ENCODE results near the gene KRT81. TPM values are rescaled to one million over a fixed set of nuclear protein-coding genes. Genes with fewer than 3 reads are reported as not detected.

The KRT81 gene
- total RNA-seq, 1 experiment from 2014 or later: 0.90 TPM

DNA sequence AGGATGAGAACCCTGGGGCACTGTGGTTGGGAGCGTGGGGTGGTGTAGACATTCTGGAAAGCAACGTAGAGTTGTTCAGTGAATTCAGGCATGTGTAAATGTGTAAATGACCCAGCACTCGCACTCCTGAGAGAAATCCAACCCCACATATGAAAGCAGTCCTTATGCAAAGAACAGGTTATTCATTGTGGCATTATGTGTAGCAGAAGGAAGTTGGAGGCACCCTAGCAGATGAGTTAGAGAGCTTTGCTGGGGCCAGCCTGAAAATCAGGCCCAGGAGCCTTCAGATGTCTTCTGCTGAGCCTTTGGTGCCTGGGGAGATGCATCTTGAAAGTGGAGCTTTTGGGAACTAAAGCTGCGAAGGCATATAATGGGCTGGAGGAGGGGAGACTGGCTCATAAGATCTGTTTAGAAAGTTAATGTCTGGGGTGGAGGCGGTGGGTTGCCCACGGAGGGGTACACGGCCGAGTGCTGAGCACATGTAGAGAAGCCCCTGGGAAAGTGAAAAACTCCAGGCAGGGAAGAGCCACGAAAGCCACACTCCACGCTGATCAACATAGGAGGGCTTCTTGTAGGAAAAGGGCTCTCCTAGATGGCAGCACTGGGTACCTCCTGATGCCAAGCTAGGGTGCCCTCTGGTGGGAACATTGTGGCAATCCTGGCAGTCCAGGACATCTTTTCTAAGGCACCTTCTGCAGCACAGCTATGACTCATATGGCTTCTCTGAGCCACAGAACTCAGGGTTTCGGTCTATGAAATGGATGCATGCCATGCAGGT, 35.9 kb upstream of the KRT81 start:
- peaks cover 7% of the 10 kb centered on the region for H3K4me1 ChIP-seq (ENCODE audit: control insufficient read depth, insufficient read depth, low read length)
- DNase-seq (ENCODE audit: low read depth, low spot score): peak; percentile 96
- in situ Hi-C loops (cut with HindIII; ENCODE audit: low pct_unique_long_range_greater_than_20kb, low sequenced_read_pairs) (loop anchor here (5.0 kb wide), 1 partner anchor 45 kb away; no protein-coding TSS in a partner anchor), intact Hi-C loops (cut with micrococcal nuclease; ENCODE audit: unreplicated experiment) (loop anchor here (2.0 kb wide), 1 partner anchor 170 kb away; no protein-coding TSS in a partner anchor)
- BruUV-seq (replicated peaks): no TSS peak
- no peak overlapping the region for H3K4me3 ChIP-seq (ENCODE audit: low read depth in 2 of 2, low read length in 2 of 2)
- H3K27ac ChIP-seq (ENCODE audit: low read length): peak overlapping the region; percentile 5
- no peak for TF ChIP-seq TCF7L2 (IDR thresholded peaks at IDR 0.05; ENCODE audit: low read depth, low read length)
- TF ChIP-seq, protein P1, sequence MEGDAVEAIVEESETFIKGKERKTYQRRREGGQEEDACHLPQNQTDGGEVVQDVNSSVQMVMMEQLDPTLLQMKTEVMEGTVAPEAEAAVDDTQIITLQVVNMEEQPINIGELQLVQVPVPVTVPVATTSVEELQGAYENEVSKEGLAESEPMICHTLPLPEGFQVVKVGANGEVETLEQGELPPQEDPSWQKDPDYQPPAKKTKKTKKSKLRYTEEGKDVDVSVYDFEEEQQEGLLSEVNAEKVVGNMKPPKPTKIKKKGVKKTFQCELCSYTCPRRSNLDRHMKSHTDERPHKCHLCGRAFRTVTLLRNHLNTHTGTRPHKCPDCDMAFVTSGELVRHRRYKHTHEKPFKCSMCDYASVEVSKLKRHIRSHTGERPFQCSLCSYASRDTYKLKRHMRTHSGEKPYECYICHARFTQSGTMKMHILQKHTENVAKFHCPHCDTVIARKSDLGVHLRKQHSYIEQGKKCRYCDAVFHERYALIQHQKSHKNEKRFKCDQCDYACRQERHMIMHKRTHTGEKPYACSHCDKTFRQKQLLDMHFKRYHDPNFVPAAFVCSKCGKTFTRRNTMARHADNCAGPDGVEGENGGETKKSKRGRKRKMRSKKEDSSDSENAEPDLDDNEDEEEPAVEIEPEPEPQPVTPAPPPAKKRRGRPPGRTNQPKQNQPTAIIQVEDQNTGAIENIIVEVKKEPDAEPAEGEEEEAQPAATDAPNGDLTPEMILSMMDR (IDR thresholded peaks at IDR 0.05): peak; percentile 97
- CTCF ChIA-PET: interaction anchor here (0.6 to 2.7 kb wide), 16 partner anchors 8 to 490 kb away, joined by 3 to 15 read pairs (median 4); partner anchors contain the start of gene KRT85
- H3K9me3 ChIP-seq (ENCODE audit: control insufficient read depth, insufficient read depth, low read depth, low read length): no peaks in the 10 kb centered on the region
- POLR2A ChIA-PET: no interaction called here
- ATAC-seq: peak; percentile 97
- no peaks in the 10 kb centered on the region for H3K27me3 ChIP-seq (ENCODE audit: control insufficient read depth, insufficient read depth, low read length)
- H3K36me3 ChIP-seq (ENCODE audit: control insufficient read depth, insufficient read depth, low read length): no peaks in the 10 kb centered on the region

DNA sequence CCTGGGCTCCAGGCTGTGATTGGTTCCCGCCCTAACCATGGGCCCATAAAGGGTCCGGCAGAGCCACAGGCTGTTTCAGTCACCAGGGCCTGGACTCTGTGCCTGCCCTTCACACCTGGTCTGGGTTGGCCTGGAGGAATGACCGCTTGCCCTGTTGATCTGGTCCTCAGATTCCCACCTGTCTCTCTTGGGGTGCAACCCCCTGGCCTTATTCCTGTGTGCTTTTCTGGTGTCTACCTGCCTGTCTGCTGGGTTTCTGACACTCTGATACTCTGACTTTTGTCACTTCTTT, 32.8 kb upstream of the KRT81 start:
- Histone ChIP-seq H3K9me3 (ENCODE audit: control insufficient read depth, insufficient read depth, low read depth, low read length) (no peaks in the 10 kb centered on the region), H3K4me1 (ENCODE audit: control insufficient read depth, insufficient read depth, low read length) (peaks cover 7% of the 10 kb centered on the region), H3K4me3 (ENCODE audit: low read depth in 2 of 2, low read length in 2 of 2) (no peak overlapping the region), H3K27me3 (ENCODE audit: control insufficient read depth, insufficient read depth, low read length) (no peaks in the 10 kb centered on the region), H3K27ac (ENCODE audit: low read length) (no peak overlapping the region), H3K36me3 (ENCODE audit: control insufficient read depth, insufficient read depth, low read length) (no peaks in the 10 kb centered on the region)
- CTCF ChIA-PET: no interaction called here
- POLR2A ChIA-PET: no interaction called here
- no peak for DNase-seq (ENCODE audit: low read depth, low spot score)
- in situ Hi-C loops (cut with HindIII; ENCODE audit: low pct_unique_long_range_greater_than_20kb, low sequenced_read_pairs): no loop called here
- ATAC-seq: no peak
- BruUV-seq (replicated peaks): no TSS peak
- TF ChIP-seq, protein P2, sequence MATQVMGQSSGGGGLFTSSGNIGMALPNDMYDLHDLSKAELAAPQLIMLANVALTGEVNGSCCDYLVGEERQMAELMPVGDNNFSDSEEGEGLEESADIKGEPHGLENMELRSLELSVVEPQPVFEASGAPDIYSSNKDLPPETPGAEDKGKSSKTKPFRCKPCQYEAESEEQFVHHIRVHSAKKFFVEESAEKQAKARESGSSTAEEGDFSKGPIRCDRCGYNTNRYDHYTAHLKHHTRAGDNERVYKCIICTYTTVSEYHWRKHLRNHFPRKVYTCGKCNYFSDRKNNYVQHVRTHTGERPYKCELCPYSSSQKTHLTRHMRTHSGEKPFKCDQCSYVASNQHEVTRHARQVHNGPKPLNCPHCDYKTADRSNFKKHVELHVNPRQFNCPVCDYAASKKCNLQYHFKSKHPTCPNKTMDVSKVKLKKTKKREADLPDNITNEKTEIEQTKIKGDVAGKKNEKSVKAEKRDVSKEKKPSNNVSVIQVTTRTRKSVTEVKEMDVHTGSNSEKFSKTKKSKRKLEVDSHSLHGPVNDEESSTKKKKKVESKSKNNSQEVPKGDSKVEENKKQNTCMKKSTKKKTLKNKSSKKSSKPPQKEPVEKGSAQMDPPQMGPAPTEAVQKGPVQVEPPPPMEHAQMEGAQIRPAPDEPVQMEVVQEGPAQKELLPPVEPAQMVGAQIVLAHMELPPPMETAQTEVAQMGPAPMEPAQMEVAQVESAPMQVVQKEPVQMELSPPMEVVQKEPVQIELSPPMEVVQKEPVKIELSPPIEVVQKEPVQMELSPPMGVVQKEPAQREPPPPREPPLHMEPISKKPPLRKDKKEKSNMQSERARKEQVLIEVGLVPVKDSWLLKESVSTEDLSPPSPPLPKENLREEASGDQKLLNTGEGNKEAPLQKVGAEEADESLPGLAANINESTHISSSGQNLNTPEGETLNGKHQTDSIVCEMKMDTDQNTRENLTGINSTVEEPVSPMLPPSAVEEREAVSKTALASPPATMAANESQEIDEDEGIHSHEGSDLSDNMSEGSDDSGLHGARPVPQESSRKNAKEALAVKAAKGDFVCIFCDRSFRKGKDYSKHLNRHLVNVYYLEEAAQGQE (IDR thresholded peaks at IDR 0.05; ENCODE audit: insufficient read depth in 1 of 2, low read depth in 2 of 2, low read length in 1 of 2): no peak
- no peak for TF ChIP-seq SIN3A (IDR thresholded peaks at IDR 0.05; ENCODE audit: borderline replicate concordance, insufficient read depth, low read depth, low read length)
- no peak for TF ChIP-seq POLR2AphosphoS5 (IDR thresholded peaks at IDR 0.05; ENCODE audit: low read depth, low read length)
- TF ChIP-seq, protein P1 (IDR thresholded peaks at IDR 0.05): no peak
- no peak for TF ChIP-seq TCF7L2 (IDR thresholded peaks at IDR 0.05; ENCODE audit: low read depth, low read length)
- intact Hi-C loops (cut with micrococcal nuclease; ENCODE audit: unreplicated experiment): no loop called here

Data from Panc1 (cell line).